HG03571 (cell line): ENCODE measurements around the gene APPBP2.
"Not testable (repeated sequence)": the region's sequence is repeated elsewhere in the genome, so short reads cannot be mapped to it uniquely, and the experiment has no call there.

Experiments
- ATAC-seq: cut with Tn5 transposase; IDR thresholded peaks from one replicate; pipeline ENCODE4 v1.9.1; 2021; ENCODE audit not compliant: unreplicated experiment

The APPBP2 gene

DNA sequence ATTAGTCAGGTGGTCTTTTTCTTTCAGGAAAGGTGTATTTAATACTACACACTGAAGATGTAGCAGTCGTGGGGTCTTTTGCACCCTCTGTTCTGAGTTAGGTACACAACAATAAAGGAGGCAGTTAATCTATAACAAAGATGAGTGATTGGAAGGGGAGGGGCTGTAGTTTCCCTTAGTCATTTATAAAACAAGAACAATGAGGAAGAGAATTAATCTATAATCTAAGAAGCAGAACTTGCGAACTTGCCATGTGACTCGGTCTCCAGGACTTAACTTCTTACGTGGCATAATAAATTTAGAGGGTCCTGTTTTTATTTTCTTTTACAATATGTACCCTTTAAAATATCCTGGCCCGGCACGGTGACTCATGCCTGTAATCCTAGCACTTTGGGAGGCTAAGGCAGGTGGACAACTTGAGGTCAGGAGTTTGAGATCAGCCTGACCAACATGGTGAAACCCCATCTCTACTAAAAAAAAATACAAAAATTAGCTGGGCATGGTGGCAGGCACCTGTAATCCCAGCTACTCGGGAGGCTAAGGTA, 8.6 kb upstream of the APPBP2 start:
- ATAC-seq, result peak; percentile 47

DNA sequence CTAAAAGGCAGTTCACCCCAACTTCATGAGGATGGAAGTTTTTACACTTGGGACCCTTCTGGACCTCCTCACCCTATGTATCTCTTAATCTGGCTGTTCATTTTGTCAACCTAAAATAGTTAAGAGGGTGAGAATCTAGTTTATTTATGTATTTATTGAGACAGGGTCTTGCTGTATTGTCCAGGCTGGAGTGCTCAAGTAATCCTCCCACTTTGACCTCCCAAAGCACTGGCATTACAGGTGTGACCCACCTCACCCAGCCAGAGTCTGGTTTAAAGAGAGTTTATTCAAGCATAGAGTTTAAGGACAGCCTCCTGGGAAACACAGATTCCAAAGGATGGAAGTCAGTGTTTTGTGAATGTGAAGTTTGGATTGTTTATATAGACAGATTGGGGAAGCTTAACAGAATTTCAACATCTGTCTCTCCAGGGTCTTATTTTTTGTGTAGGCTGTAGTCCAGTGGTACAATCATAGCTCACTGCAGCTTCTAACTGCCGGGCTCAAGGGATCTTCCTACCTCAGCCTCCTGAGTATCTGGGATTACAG, 8.0 kb upstream of the APPBP2 start:
- no peak for ATAC-seq

DNA sequence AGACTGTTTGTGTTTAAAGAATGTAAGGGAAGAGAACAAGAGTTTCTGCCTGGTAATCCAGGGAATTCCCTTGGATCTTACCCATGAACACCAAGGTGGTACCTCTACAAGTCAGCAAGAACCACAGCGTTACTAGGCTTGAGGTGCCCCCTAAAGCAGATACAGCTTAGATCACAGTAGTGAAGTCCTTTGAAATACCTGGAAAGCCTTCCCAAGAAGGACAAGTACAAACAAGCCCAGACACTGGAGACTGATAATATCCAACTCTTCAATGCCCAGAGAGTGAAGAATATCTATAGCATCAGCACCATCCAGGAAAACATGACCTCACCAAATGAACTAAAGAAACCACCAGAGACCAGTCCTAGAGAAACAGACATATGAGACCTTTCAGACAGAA, 3.8 kb upstream of the APPBP2 start:
- no peak for ATAC-seq

DNA sequence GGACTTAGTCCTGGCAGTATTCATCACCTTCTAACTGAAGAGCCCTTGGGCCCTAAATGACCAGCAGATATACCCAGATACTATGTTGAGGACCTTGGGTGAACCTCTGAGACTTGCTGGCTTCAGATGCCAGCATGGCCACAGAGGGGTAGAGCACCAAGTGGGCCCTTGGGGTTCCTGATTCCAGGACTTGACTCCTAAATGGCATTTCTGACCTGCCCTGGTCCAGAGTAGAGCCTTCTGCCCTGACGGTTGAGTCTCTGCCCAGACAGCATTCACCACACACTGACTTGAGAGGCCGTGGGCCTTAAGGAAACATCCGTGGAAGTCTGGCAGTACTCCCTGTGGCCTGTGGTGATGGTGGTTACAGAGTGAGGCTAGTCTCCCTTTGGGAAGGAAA, 2.8 kb upstream of the APPBP2 start:
- no peak for ATAC-seq

DNA sequence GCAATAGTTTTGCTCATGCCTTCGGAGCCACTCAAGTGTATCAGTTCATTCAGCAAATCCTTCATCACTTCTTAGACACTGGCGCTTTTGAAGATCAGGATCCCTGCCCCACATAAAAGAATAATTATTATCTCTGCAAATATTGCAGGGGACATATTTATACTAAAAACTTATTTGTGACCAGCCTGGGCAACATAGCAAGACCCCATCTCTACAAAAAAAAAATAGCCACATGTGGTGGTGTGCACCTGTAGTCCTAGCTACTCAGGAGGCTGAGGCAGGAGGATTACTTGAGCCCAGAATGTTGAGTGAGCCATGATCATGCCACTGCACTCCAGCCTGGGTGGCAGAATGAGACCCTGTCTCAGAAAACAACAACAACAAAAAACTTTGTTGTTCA, 1.7 kb upstream of the APPBP2 start:
- ATAC-seq, result no peak

GRCh38 chr17:60526726-60527125, 684 bp upstream of the APPBP2 start:
- ATAC-seq, result no peak

- ATAC-seq, result no peak
These were observed 736 bp downstream of the APPBP2 start for GRCh38 chr17:60525328-60525684.

- ATAC-seq, result no peak
These were observed 1.3 kb downstream of the APPBP2 start for GRCh38 chr17:60524463-60525327.

GRCh38 chr17:60523822-60524221, 2.2 kb downstream of the APPBP2 start:
- ATAC-seq, result no peak

- no peak for ATAC-seq
These were observed 3.0 kb downstream of the APPBP2 start for GRCh38 chr17:60522889-60523626.

DNA sequence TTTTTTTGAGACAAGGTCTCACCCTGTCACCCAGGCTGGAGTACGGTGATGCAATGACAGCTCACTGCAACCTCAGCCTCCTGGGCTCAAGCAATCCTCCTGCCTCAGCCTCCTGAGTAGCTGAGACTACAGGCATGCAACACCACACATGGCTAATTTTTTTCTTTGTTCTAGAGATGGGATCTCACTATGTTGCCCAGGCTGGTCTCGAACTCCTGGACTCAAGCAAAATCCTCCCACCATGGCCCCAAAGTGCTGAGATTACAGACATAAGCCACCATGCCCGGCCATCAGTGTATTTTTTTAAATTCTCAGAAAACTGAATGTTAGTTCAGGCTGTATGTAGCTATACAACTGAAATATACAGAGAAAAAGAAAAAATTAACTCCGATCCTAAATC, 6.2 kb downstream of the APPBP2 start:
- no peak for ATAC-seq

GRCh38 chr17:60515683-60516082, 10.4 kb downstream of the APPBP2 start:
- not testable (repeated sequence) for ATAC-seq

DNA sequence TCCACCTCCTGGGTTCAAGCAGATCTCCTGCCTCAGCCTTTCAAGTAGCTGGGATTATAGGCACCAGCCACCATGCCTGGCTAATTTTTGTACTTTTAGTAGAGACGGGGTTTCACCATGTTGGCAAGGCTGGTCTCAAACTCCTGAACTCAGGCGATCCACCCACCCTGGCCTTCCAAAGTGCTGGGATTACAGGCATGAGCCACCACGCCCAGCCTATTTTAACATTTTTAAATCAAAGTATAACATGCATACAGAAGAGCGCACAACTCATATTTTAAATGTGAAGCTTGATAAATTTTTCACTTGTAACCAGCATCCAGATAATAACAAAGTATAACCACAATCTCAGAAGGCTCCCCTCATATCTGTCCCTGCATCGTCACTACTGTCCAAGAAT, 10.8 kb downstream of the APPBP2 start:
- ATAC-seq, result not testable (repeated sequence)

- no peak for ATAC-seq
These were observed 11.5 kb downstream of the APPBP2 start for GRCh38 chr17:60514500-60514899.

DNA sequence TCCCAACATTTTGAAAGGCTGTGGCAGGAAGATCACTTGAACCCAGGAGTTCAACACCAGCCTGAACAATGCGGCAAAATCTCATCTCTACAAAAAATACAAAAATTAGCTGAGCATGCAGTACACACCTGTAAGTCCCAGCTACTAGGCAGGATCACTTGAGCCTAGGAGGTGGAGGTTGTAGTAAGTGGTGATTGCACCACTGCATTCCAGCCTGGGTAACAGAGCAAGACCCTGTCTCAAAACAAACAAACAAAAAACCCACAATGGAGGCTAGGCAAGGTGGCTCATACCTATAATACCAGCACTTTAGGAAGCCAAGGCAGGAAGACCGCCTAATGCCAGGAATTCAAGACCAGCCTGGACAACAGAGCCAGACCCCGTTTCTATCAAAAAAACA, 12.0 kb downstream of the APPBP2 start:
- ATAC-seq, result no peak

DNA sequence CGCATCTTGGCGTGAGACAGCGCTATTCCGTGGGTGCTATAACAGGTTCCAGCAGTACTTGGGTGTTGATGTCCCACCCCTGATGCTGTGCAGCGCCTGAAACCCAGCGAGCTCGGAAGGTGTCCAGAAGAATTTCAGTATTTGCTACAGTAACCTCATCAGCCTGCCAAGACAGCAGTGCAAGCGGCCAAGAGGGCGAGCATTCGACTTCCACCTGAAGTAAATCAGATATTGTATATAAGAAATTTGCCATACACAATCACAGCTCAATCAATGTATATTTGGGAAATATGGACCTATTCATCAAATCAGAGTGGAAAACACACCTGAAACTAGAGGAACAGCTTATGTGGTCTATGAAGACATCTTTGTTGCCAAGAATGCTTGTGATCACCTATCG, 13.0 kb downstream of the APPBP2 start:
- no peak for ATAC-seq

DNA sequence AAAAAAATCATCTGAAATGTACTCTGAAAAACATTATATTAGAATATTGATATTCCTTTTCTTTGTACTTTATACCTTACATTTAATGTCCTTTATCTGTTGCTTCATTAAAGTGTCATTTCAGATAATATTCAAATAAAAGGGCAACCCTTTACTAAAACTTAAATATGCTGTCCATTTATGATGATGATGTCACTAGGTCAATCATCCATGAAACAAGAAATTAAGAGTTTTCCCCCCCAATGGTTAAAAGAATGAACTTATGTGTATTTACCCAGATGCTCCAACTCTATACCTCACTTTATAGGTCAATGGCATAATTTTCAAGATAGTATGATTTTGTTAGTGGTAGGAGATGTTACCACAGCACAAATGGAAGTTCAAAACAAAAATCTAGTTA, 15.3 kb downstream of the APPBP2 start:
- ATAC-seq, result no peak

GRCh38 chr17:60510031-60510430, 16.0 kb downstream of the APPBP2 start:
- no peak for ATAC-seq

DNA sequence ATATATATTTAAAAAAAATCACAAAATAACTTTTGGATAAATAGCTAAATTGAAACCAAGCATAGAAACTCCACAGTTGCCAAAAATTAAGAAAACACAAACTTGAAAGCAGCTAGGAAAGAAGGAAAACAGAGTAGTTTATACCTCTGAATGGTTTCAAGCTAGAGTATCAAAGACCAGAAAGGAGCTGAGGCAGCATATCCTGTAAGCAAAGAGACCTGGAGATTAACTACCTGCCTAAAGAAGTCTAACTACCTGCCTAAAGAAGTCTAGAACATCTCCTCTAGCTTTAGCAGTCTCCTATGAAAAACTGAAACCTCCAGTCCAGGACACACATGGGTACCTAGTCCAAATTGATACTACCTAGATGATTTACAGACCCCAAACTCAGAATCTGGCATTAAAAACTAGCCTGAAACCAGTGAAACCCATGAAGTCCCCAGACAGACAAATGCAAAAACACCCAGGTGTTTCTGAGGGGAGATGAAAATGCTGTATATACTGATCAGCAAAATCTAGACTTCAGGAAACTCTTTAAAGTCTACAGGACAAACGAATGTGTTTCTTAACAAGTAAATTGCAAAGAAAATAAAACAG, 17.6 kb downstream of the APPBP2 start:
- no peak for ATAC-seq

GRCh38 chr17:60506312-60506711, 19.7 kb downstream of the APPBP2 start:
- no peak for ATAC-seq

- ATAC-seq, result no peak
These were observed 23.9 kb downstream of the APPBP2 start for GRCh38 chr17:60502145-60502544.
